HepG2 (cell line): ENCODE measurements around the gene SNRPD3. TPM values are rescaled to one million over a fixed set of nuclear protein-coding genes. Genes with fewer than 3 reads are reported as not detected.

Experiments used
- GABPB1 ChIP-seq: IDR thresholded peaks from 2 replicates; pipeline ENCODE4 v1.6.1; 2016; ENCODE audit warnings: mild to moderate bottlenecking, missing genetic modification reagents, moderate library complexity, missing compliant biosample characterization
- MEIS1 ChIP-seq: sonication (generic); formaldehyde crosslinking; IDR thresholded peaks from 2 replicates; pipeline ENCODE4 v1.9.0; 2021; ENCODE audit warnings: mild to moderate bottlenecking, missing genetic modification reagents, moderate library complexity, borderline replicate concordance
- RBM22 ChIP-seq: fragments of 200-400 bp; formaldehyde crosslinking; optimal IDR thresholded peaks from 2 replicates; pipeline ENCODE3; 2017; ENCODE audit warnings: mild to moderate bottlenecking, low read length, moderate library complexity
- SPEN ChIP-seq: sonication (generic); formaldehyde crosslinking; IDR thresholded peaks from 2 replicates; pipeline ENCODE4 v1.5.1; 2020; ENCODE audit warnings: low read depth, mild to moderate bottlenecking, missing genetic modification reagents
- ZBTB43 ChIP-seq: sonication (generic); formaldehyde crosslinking; conservative IDR thresholded peaks from 2 replicates; pipeline ENCODE4 v1.4.0; 2020; ENCODE audit warnings: missing genetic modification reagents
- ZNF280D ChIP-seq: sonication (generic); formaldehyde crosslinking; IDR thresholded peaks from 2 replicates; pipeline ENCODE4 v1.5.1; 2020; ENCODE audit warnings: mild to moderate bottlenecking, missing genetic modification reagents
- ZNF281 ChIP-seq: sonication (generic); formaldehyde crosslinking; IDR thresholded peaks from 2 replicates; pipeline ENCODE4 v1.4.0; 2020; ENCODE audit warnings: missing genetic modification reagents, borderline replicate concordance
- ZNF318 ChIP-seq: sonication (generic); formaldehyde crosslinking; IDR thresholded peaks from 2 replicates; pipeline ENCODE4 v1.4.0; 2020; ENCODE audit warnings: mild to moderate bottlenecking, missing genetic modification reagents
- ZSCAN29 ChIP-seq: sonication (generic); formaldehyde crosslinking; conservative IDR thresholded peaks from 2 replicates; pipeline ENCODE4 v1.4.0; 2020; ENCODE audit warnings: mild to moderate bottlenecking, missing genetic modification reagents
- polyA plus RNA-seq, 8 experiments: library from polyadenylated mRNA; depleted of rRNA in 3 of 8; stranded (reverse) in 7 of 8; unstranded in 1 of 8; fragments of >200 nt; fragmentation: Illumina TruSeq in 4 of 8; extraction: Trizol in 4 of 8; gene quantifications; 2 replicates each; pipeline versions ENCODE4 v1.2.1 to v1.2.3, GENCODE V29; 2011 to 2016; ENCODE audit warnings: low read depth in 4 of 8, missing spikeins in 1 of 8, mixed read lengths in 1 of 8; ENCODE audit not compliant: insufficient read depth in 1 of 8
- total RNA-seq, 5 experiments: library from RNA; depleted of rRNA; stranded (reverse); fragments of >200 nt; fragmentation: Illumina TruSeq; extraction: Trizol; gene quantifications; 2 replicates each; pipeline ENCODE4 v1.2.3, GENCODE V29; 2016; ENCODE audit warnings: low read depth in 1 of 5

Gene SNRPD3
- total and polyA plus RNA-seq, 2 of the 13 experiments (the other 11 are each of a cell fraction or from before 2014, with no cell fraction given) = 110 to 209 TPM

- TF ChIP-seq RBM22 (peak; percentile 18), ZNF318 (no peak), MEIS1 (CRISPR knock-in tag) (no peak), GABPB1 (CRISPR knock-in tag) (0 out of 2 replicates have a peak, but pooled peaks have one; percentile 19), ZSCAN29 (CRISPR knock-in tag) (no peak), SPEN (CRISPR knock-in tag) (peak; percentile 66), ZNF280D (CRISPR knock-in tag) (no peak), ZBTB43 (no peak), ZNF281 (CRISPR knock-in tag) (no peak)
These were observed 1.3 kb upstream of the SNRPD3 start, which contains the start of gene GUCD1 (continued) for GRCh38 chr22:24554313-24555164.
